GM10847 (cell line): ENCODE data around the gene NRTN.

Experiments
- POLR2A ChIP-seq: IDR thresholded peaks from 2 replicates; pipeline ENCODE4 v1.6.1; 2011; ENCODE audit not compliant: insufficient read length; ENCODE audit errors: extremely low read depth

Gene NRTN

DNA sequence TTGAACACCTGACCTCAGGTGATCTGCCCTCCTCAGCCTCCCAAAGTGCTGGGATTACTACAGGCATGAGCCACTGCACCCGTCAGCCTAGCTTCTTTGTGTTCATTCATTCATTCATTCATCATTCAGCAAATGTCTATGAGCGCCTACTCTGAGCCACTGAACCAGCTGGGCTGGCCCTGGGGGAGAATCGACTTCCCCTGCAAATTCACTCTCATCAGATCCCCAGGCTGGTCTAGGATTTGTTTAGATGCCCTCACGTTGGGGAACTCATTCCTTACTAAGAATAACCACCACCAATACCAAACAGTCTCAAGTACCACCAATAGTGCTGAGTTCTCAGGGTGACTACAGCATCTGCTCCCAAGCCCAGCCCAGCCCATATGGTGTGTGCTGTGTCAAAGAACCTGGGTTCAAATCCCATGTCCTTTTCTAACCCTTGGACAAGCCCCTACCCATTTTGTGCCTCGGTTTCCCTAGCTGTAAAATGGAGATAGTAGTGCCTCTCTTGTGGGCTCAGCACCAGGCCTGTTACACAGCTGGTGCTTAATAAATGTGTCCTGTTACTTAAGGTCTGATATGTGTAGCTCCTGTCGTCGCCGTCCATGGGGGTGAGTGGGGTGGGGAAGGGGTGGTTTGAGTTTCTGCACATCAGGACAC is 16.8 kb downstream of the NRTN start:
- no peak for TF ChIP-seq POLR2A

DNA sequence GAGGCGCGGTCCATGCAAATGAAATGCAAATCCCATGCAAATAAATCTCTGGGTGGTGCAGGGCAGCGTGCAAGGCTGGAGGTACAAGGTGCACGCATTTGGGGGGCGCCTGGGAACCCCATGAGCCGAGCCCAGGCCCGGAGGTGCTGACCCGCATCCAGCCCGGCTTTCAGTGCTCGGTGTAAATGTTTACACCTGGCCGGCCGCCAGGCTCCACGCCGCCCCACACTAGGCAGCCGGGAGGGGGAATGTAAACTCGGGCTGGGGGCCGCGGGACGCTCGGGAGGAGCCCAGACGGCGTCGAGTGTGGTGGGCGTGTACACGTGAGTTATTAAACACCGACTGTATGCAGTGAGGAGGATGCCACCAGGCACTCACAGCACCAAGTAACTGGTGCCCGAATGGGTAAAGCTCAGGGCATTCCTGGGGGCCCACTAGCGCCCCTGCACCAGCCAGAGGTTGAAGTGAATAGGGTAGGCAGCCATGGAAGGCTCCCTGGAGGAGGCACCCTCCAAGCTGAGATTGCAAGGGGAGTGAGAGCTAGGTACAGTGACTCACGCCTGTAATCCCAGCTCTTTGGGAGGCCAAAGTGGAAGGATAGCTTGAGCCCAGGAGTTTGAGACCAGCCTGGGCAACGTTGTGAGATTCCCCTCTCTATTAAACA is 17.4 kb downstream of the NRTN start:
- no peak for TF ChIP-seq POLR2A

DNA sequence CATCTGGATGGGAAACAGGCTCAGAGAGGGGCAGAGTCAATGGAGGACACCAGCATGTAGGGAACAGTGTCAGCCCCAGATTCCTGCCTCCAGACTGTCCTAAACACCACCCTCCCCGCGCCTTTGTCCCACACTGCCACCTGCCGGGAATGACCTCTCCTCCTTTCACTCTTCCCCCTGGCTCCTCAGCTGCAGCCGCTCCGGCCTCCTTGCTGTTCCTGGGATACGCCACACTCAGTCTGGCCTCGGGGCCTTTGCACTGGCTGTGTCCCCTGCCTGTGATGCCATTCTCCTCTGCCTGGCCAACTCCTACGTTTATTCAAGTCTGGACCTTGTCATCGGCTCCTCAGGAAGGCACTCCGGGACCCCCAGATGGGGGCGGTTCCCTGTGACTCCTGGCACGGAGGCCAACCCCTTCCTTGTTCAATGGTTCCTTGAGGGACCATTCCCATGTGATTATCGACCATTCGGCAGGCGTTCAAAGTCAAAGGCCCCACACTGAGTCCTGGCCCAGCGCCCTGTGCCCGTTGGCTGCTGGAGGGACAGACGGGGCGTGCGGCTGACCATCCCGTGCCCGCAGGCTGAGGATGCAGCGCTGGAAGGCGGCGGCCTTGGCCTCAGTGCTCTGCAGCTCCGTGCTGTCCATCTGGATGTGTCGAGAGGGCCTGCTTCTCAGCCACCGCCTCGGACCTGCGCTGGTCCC is 18.9 kb downstream of the NRTN start:
- TF ChIP-seq POLR2A = no peak

DNA sequence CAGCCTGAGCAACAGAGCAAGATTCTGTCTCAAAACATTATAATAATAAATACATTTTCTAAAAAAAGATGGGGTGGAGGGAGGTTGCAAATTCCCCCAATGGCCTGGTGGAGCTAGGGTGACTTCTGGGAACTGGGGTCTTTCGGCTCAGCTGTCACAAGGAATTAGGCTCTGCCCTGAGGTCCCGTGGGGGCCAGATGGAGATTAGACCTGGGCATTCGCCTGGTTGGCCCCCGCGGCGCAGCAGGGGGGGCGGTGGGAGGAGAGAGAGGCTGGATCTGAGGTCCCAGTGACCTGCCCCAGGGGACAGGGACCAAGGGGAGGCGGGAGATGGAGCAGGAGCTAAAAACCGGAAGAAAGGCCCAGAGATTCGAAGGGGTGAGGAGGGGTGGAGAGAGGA is 19.9 kb downstream of the NRTN start:
- TF ChIP-seq POLR2A = no peak

DNA sequence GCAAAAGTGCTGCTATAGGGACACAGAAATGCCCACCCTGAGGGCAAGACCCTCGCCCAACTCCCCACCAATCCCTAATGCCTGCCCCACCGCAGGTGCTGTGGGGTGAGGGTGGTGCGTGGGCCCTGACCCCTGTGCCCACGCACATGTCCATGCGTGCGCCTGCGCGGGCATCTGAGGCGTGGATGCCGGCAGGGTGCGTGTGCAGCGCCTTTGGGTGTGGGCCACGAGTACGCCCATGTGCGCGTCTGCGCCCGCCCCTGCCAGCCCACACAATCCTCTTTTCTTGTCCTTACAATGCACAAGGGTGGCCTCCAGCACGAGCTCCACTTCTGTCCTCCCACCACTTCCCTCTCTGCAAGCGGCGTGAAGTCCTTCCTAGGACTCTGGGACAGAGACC is 20.3 kb downstream of the NRTN start:
- TF ChIP-seq POLR2A = no peak

DNA sequence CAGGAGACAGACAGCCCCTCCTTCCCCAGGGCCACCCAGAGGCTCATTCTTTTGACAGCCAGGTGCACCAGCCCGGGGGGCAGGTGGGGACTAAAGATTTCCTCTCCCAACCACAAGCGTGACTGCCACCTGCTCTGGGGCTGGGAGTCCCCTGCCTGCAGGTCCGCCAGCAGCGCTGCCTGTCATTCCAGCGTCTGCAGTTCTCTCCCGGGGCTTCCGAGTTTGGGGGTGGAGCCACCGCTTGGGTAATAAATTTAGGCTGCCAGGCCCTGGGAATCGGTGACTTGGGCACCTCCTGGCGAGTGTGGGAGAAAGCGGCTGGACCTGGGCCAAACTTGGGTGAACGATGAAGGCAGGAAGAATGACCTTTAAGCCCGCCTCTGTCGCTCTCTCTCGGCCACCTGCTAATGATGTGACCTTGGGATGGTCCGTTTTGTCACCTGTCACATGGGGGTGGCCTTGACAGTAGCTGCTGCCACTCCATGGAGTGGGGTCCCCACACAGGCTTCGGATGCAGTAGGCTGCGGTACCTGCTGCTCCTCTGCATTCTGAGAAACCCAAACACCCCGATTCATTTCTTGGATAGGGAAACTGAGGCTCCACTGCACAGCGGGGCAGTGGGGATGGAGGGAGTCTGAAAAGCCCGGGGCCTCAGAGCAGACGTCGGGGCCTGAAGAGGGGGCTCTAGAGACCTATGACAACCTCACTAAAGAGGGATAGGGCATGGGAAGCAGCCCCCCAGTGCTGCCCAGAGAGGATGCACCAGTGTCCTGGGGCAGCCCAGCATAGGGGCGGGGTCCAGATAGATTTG is 21.9 kb downstream of the NRTN start:
- TF ChIP-seq POLR2A = no peak

DNA sequence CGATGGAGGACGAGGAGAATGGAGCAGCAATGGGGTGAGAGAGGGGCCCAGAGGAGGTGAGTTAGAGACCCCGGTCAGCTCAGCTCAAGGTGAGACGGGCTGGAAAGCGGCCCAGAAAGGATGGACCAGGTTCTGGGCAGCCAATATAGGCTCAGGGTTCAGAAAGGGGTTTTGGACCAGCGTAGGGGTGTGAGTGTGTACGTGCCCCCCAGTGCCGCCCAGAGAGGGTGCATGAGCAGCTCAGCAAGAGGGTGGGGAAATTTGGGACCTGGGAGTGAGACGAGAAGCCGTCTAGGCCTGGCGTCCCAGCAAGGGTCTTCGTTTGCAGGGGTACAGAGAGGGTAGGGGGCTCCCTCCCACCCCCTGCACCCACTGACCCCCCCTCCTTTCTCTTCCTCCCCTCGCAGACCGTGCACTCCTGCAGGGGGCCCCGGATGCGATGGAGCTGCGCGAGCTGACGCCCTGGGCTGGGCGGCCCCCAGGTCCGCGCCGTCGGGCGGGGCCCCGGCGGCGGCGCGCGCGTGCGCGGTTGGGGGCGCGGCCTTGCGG is 22.5 kb downstream of the NRTN start:
- TF ChIP-seq POLR2A = no peak

DNA sequence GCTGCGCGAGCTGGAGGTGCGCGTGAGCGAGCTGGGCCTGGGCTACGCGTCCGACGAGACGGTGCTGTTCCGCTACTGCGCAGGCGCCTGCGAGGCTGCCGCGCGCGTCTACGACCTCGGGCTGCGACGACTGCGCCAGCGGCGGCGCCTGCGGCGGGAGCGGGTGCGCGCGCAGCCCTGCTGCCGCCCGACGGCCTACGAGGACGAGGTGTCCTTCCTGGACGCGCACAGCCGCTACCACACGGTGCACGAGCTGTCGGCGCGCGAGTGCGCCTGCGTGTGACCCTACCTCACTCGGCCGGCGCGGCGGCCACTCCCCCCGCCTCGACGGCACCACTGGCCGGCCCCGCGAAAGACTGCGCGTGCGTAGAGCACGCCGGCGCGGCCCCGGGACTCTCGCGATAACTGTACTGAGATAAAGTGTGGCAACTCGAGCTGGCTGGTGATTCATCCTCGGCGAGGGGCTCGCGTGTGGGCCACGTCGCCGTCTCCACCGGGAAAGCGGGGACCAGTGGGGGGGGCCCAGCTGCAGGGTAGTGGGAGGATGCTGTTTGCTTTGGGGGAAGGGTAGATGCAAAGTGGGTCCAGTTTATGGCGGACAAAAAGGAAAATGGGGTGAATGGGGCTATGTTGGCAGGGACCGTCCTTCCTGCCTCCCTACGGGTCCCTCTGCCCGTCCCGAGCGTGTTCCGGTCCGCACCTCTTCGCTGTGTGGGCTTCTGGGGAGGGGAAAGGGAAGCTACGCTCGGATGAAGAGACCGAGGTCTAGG is 23.2 kb downstream of the NRTN start:
- TF ChIP-seq POLR2A = peak; percentile 97

DNA sequence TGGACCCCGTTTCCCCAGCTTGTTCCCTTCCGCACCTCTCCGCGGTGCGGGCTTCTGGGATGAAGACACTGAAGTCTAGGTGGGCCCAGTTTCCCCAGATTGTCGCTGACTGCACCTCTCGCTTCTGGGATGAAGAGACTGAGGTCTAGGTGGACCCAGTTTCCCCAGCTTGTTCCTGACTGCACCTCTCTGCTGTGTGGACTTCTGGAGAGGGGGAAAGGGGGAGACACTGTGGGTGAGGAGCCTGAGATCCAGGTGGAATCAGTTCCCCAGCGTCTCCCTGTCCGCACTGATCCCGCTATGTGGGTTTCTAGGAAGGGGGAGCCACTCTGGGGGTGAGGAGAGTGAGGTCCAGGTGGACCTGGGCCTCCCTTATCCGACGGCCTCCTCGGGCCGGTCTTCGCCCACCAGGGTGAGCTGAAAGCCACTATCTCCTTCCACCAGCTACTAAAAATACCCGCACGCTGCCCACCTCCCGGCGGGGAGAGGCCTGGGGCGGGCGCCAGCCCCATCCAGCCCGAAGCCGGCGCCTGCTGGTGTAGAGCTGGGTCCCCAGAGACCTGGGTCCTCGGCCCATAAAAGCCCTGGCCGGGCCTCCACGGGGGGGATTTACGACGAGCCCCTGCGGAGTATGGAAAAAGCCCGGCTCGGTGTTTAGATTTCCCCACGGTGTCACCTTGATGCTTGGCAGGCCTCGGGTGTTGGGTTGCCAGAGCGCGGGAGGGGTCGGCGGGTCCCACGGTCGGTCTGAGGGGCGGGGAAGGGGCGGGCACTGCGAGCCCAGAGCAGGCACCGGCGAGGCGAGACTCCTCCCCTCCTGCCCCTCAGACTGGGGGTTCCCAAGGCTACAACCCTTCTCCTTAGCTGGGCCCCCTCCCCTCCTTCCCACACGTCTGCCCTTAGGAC is 24.0 kb downstream of the NRTN start:
- TF ChIP-seq POLR2A = no peak

DNA sequence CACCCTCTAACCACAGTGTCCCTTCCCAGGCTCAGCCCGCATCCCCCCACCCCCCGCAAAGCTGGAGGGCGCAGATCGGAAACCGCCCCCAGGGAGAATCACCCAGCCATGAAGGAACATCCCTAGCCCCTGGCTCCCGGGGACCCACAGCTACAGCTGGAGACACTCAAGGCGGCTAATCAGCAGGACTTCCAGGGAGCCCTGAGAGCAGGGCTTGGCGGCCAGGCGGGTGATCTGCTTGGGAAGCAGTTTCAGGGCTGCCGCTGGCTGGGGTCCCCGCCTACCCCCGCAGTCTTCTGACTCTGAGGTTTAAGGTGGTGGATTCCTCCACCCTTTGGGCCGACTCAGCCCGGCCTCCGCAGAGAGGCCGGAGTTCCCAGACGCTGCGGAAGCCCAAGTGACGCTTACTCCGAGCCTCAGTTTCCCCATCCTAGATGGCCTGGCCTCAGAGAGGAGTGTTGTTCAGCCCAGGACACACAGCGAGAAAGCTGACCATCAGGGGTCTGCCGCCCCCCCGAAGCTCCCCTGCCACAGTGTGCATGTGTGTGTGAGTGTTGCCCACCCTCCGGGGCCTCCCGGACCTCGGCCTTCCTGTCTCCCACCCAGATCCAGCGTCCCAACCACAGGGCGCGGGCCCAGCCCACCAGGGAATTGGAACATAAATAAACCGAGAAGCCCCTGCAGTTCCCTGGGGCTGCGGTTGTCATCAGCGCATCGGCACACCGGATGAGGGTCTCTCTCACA is 24.9 kb downstream of the NRTN start:
- TF ChIP-seq POLR2A = no peak

DNA sequence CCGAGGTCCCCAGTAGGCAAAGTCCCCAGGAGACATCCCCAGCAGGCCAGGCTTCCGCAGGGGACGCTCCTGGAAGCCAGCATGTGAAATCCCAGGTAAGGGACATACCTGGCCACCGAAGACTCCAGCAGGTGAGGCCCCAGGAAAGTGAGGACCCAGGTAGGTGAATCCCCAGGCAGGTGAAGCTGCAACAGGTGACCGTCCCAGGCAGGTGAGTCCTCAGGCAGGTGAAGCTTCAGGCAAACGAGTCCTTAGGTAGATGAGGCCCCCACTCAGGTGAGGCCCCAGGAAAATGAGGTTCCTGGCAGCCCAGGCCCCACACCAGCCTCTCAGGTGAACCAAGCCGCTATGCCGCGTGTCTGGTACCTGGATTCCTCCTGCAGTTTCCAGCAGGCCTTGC is 26.3 kb downstream of the NRTN start:
- no peak for TF ChIP-seq POLR2A

DNA sequence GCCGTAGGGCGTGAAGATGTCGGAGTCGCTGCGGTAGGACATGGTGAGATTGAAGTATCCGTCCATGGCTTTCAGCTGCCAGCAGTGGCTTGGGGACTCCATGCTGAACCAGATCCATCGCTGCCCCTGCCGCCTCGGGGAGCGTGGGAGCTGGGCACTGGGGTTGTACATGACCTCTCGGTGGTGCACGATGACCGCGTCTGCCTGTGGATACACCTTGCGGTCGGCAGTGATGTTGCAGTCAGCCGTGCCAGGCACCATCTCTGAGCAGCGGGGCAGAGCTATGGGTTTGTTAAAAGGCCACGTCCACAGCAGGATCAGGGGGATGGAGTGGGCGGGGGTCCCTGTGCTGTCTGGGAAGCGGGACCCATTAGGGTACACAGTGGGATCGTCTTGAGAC is 27.2 kb downstream of the NRTN start:
- no peak for TF ChIP-seq POLR2A
